Skeletal muscle satellite cell (primary cell): ENCODE measurements around the gene TBC1D1. TPM values are rescaled to one million over a fixed set of nuclear protein-coding genes. Genes with fewer than 3 reads are reported as not detected.

Experiments used
- H3K27me3 ChIP-seq: 2 replicates; pipeline ENCODE4 v1.7.0; 2013; ENCODE audit warnings: low read length; ENCODE audit not compliant: control insufficient read depth, insufficient read depth
- H3K36me3 ChIP-seq: 2 replicates; pipeline ENCODE4 v1.7.0; 2013; ENCODE audit warnings: mild to moderate bottlenecking, control low read depth, low read length; ENCODE audit not compliant: insufficient read depth
- H3K4me1 ChIP-seq: 2 replicates; pipeline ENCODE4 v1.7.0; 2013; ENCODE audit warnings: low read length; ENCODE audit not compliant: control insufficient read depth, insufficient read depth
- H3K4me2 ChIP-seq: 2 replicates; pipeline ENCODE4 v1.7.0; 2013; ENCODE audit warnings: mild to moderate bottlenecking, low read length
- H3K4me3 ChIP-seq: 2 replicates; pipeline ENCODE4 v1.7.0; 2013; ENCODE audit warnings: low read length
- H3K9ac ChIP-seq: 2 replicates; pipeline ENCODE4 v1.7.0; 2013; ENCODE audit warnings: mild to moderate bottlenecking, low read depth, low read length, moderate library complexity
- H3K9me3 ChIP-seq: replicated peaks from 2 replicates; pipeline ENCODE4 v1.7.0; 2013; ENCODE audit warnings: mild to moderate bottlenecking, control low read depth, low read length
- total RNA-seq: library from RNA; depleted of rRNA; stranded (reverse); fragments of >200 nt; gene quantifications from 2 replicates; pipeline ENCODE4 v1.2.3, GENCODE V29; 2012; rRNA removed

The TBC1D1 gene
- 58.3 and 65.9 TPM in 2 replicates for total RNA-seq

- H3K4me2 ChIP-seq = peak within 1 kb of the TSS; percentile 94
- peak within 1 kb of the TSS; percentile 86 for H3K4me3 ChIP-seq
- no peaks in the 10 kb centered on the region for H3K9me3 ChIP-seq
- H3K4me1 ChIP-seq = peaks cover 10% of the 10 kb centered on the region
- peaks cover 26% of the 10 kb centered on the region for H3K27me3 ChIP-seq
- peak within 1 kb of the TSS; percentile 32 for H3K9ac ChIP-seq
- H3K36me3 ChIP-seq = no peaks in the 10 kb centered on the region
Measured at GRCh38 chr4:37890801-37891259, at the start of gene TBC1D1. Gene TBC1D1 (plus strand): TSS chr4:37891084. CDS start chr4:37902096, 11,012 bp downstream.

- Histone ChIP-seq H3K9me3 (no peaks in the 10 kb centered on the region), H3K4me2 (no peak overlapping the region), H3K36me3 (peaks cover 49% of the 10 kb centered on the region), H3K4me3 (no peak overlapping the region), H3K4me1 (no peaks in the 10 kb centered on the region), H3K27me3 (no peaks in the 10 kb centered on the region), H3K9ac (no peak overlapping the region)
Measured at GRCh38 chr4:37844204-37844603, 46.7 kb upstream of the TBC1D1 start.

GRCh38 chr4:37845201-37845600, 45.7 kb upstream of the TBC1D1 start:
- H3K4me2 ChIP-seq = no peak overlapping the region
- H3K4me3 ChIP-seq = no peak overlapping the region
- peaks cover 50% of the 10 kb centered on the region for H3K36me3 ChIP-seq

GRCh38 chr4:37847311-37847884, 43.5 kb upstream of the TBC1D1 start:
- Histone ChIP-seq H3K4me2 (no peak overlapping the region), H3K9me3 (no peaks in the 10 kb centered on the region), H3K4me3 (no peak overlapping the region), H3K9ac (no peak overlapping the region), H3K36me3 (peaks cover 48% of the 10 kb centered on the region), H3K27me3 (no peaks in the 10 kb centered on the region), H3K4me1 (no peaks in the 10 kb centered on the region)

More at GRCh38 chr4:37845201-37845600, 45.7 kb upstream of the TBC1D1 start:
- Histone ChIP-seq H3K9ac (no peak overlapping the region), H3K27me3 (no peaks in the 10 kb centered on the region), H3K4me1 (no peaks in the 10 kb centered on the region), H3K9me3 (no peaks in the 10 kb centered on the region)

GRCh38 chr4:37852376-37852775, 38.5 kb upstream of the TBC1D1 start:
- Histone ChIP-seq H3K9me3 (no peaks in the 10 kb centered on the region), H3K4me2 (no peak overlapping the region), H3K9ac (no peak overlapping the region), H3K36me3 (peaks cover 37% of the 10 kb centered on the region), H3K4me3 (no peak overlapping the region), H3K27me3 (no peaks in the 10 kb centered on the region), H3K4me1 (no peaks in the 10 kb centered on the region)

GRCh38 chr4:37858112-37858511, 32.8 kb upstream of the TBC1D1 start:
- Histone ChIP-seq H3K4me1 (no peaks in the 10 kb centered on the region), H3K9ac (no peak overlapping the region), H3K36me3 (peaks cover 35% of the 10 kb centered on the region), H3K9me3 (no peaks in the 10 kb centered on the region), H3K4me3 (no peak overlapping the region), H3K4me2 (no peak overlapping the region), H3K27me3 (no peaks in the 10 kb centered on the region)

- no peak overlapping the region for H3K4me3 ChIP-seq
- no peak overlapping the region for H3K9ac ChIP-seq
- no peaks in the 10 kb centered on the region for H3K27me3 ChIP-seq
- H3K4me2 ChIP-seq = no peak overlapping the region
- no peaks in the 10 kb centered on the region for H3K9me3 ChIP-seq
- H3K4me1 ChIP-seq = no peaks in the 10 kb centered on the region
- peaks cover 33% of the 10 kb centered on the region for H3K36me3 ChIP-seq
Measured at GRCh38 chr4:37858872-37859271, 32.0 kb upstream of the TBC1D1 start.

- Histone ChIP-seq H3K27me3 (no peaks in the 10 kb centered on the region), H3K4me2 (no peak overlapping the region), H3K36me3 (peaks cover 29% of the 10 kb centered on the region), H3K4me1 (no peaks in the 10 kb centered on the region), H3K9me3 (no peaks in the 10 kb centered on the region), H3K4me3 (no peak overlapping the region), H3K9ac (no peak overlapping the region)
Measured at GRCh38 chr4:37860266-37860665, 30.6 kb upstream of the TBC1D1 start.

- H3K27me3 ChIP-seq = no peaks in the 10 kb centered on the region
- peaks cover 27% of the 10 kb centered on the region for H3K36me3 ChIP-seq
- H3K4me3 ChIP-seq = no peak overlapping the region
- H3K9me3 ChIP-seq = no peaks in the 10 kb centered on the region
- no peak overlapping the region for H3K4me2 ChIP-seq
- no peaks in the 10 kb centered on the region for H3K4me1 ChIP-seq
- no peak overlapping the region for H3K9ac ChIP-seq
Measured at GRCh38 chr4:37862961-37863360, 27.9 kb upstream of the TBC1D1 start.

GRCh38 chr4:37864786-37865185, 26.1 kb upstream of the TBC1D1 start:
- H3K36me3 ChIP-seq = peaks cover 16% of the 10 kb centered on the region
- H3K9ac ChIP-seq = no peak overlapping the region
- no peak overlapping the region for H3K4me3 ChIP-seq
- H3K4me2 ChIP-seq = no peak overlapping the region
- H3K9me3 ChIP-seq = no peaks in the 10 kb centered on the region
- H3K27me3 ChIP-seq = no peaks in the 10 kb centered on the region
- H3K4me1 ChIP-seq = no peaks in the 10 kb centered on the region

- no peak overlapping the region for H3K4me3 ChIP-seq
- H3K27me3 ChIP-seq = no peaks in the 10 kb centered on the region
- H3K36me3 ChIP-seq = peaks cover 16% of the 10 kb centered on the region
Measured at GRCh38 chr4:37865450-37865849, 25.4 kb upstream of the TBC1D1 start.

GRCh38 chr4:37867102-37867501, 23.8 kb upstream of the TBC1D1 start:
- H3K4me3 ChIP-seq = no peak overlapping the region
- no peaks in the 10 kb centered on the region for H3K27me3 ChIP-seq
- H3K36me3 ChIP-seq = peaks cover 16% of the 10 kb centered on the region
- no peaks in the 10 kb centered on the region for H3K9me3 ChIP-seq
- no peak overlapping the region for H3K9ac ChIP-seq
- H3K4me1 ChIP-seq = peaks cover 1% of the 10 kb centered on the region
- H3K4me2 ChIP-seq = no peak overlapping the region

More at GRCh38 chr4:37865450-37865849, 25.4 kb upstream of the TBC1D1 start:
- no peaks in the 10 kb centered on the region for H3K9me3 ChIP-seq
- no peak overlapping the region for H3K4me2 ChIP-seq
- H3K9ac ChIP-seq = no peak overlapping the region
- H3K4me1 ChIP-seq = no peaks in the 10 kb centered on the region
